HG02943 (cell line): Measurements from ENCODE around the gene SPPL3.
"Not testable (repeated sequence)": the region's sequence is repeated elsewhere in the genome, so short reads cannot be mapped to it uniquely, and the experiment has no call there.

Experiments used
- ATAC-seq: cut with Tn5 transposase; IDR thresholded peaks from one replicate; pipeline ENCODE4 v1.9.1; 2021; ENCODE audit warnings: mild to moderate bottlenecking, low read depth, moderate library complexity; ENCODE audit not compliant: unreplicated experiment

SPPL3 gene

DNA sequence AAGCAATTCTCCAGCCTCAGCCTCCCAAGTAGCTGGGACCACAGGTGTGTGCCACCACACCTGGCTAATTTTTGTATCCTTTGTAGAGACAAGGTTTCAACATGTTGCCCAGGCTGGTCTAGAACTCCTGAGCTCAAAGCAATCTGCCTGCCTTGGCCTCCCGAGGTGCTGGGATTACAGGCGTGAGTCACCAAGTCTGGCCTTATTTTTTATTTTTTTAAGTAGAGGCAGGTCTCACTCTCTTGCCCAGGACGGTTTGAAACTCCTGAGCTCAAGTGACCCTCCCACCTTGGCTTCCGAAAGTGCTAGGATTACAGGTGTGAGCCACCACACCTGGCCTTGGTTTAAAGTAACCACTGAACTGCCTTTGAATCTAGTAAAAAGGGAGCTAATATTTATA, 56.8 kb downstream of the SPPL3 start:
- no peak for ATAC-seq

DNA sequence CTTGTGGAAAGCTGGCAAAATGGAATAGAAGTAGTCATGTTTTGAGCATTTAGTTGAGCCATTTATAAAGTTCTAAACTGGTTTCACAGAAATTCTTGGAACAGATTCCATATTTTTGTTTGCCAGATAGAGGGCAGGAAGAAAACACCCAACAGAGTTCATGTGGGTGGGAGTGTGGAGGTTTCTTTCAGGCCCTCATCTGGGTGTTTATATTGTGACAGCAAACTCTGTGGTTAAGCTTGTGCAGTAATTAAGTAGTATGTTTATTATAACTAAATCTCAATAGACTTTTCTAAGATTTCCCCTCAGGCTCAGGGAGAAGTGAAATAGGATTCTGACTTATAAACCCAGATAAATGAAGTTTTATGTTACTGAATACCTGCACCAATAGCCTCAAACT, 57.4 kb downstream of the SPPL3 start:
- ATAC-seq = no peak

DNA sequence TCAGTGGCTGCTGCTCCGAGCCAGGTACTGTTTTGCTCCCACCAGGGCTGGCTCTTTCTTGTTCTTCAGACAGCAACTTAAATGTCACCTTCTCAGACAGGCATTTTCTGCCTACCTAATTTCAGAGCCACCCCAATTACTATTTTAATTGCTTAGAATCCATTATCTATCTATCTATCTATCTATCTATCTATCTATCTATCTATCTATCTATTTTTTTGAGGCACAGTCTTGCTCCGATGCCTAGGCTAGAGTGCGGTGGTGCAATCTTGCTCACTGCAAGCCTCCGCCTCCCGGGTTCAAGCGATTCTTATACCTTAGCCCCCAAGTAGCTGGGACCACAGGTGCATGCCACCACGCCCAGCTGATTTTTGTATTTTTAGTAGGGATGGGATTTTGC, 58.5 kb downstream of the SPPL3 start:
- no peak for ATAC-seq

DNA sequence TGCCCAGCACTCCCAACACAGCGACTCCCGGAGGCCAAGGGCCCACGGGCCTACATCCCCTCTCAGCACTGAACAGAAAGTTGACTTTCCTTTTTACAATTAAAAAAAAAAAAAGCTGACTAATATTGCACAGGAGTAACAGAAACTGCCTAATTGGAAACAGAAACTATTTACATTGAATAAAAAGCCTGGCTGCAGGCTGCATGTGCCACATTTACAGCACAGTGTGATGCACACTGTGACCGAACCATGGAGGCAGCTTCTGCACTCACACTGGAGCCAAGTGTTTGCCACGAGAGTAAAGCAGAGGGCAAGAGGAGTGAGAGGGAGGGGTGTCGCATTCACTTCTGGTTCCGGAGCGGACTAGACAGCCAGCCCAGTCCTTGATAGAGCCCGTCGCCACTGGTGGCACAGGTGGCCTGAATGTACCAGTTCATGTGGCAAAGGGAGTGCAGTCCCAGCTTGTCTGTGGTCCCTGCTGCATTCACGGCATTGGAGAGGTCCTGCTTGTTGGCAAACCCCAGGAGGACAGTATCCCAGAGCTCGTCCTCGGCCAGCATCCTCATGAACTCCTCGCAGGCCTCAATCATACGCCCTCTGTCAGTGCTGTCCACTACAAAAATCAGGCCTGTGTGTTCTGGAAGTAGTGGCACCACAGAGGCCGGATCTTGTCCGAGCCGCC, 59.2 kb downstream of the SPPL3 start:
- ATAC-seq = no peak

DNA sequence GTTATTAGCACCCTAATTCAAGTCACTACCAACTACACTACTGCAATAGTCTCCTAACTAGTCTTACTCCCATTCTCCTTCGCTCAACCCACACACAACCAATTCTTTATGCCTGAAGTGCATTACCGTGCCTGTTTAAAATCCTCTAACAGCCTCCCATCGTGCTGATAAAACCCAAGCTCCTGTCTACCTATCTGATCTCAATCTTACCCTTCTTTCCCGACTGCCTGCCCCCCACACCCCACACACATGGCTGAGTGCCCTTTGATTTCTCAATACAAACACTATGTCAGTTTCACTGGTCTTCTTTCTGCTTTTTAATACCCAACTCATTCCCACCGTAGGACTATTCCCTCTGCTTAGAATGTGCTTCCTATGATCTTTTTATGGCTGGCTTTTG, 59.9 kb downstream of the SPPL3 start:
- no peak for ATAC-seq

DNA sequence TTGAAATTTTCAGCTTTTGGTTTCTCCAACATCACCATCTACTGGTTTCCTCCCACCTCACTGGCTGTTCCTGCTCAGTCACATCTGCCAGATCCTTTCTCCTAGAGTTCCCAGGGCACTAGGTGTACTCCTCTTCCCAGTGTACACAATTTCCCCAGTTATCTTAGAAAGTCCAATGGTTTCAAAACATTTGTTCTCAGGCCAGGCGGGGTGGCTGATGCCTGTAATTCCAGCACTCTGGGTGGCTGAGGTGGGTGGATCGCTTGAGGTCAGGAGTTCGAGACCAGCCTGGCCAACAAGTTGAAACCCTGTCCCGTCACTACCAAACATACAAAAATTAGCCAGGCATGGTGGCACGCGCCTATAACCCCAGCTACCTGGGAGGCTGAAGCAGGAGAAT, 60.7 kb downstream of the SPPL3 start:
- ATAC-seq = no peak

DNA sequence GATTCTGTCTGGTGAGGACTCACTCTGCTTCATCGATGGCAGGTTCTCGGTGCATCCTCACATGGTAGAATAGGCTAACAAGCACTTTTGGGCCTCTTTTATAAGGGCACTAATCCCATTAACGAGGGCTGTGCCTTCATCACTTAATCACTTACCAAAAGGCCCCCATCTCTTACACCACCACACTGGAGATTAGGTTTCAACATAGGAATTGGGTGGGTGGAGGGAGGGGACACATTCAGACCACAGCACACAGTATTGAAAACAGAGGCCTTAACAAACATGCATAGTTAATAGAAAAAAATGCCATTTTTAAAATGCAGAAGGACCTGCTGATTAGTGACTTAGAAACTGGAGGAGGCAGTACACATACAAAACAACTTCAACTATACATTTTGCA, 61.6 kb downstream of the SPPL3 start:
- ATAC-seq = no peak

DNA sequence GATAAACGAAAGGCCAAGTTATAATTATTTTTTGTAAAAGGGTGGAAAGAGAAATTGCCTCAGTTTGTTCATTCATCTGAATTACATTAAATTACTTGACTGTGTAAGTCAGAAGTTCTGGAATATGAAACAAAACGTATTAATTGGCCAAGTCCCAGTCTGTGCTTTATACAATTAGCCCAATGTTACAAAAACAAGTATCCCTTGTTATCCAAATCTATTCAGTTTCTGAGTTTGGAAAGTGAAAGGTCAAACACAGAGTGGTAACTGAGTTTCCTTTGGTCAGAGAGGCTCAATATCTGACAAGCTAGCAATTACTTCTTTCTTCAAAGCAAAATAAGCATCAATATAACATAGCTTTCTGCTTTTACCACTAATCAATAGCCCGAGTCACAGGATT, 62.6 kb downstream of the SPPL3 start:
- ATAC-seq = no peak

DNA sequence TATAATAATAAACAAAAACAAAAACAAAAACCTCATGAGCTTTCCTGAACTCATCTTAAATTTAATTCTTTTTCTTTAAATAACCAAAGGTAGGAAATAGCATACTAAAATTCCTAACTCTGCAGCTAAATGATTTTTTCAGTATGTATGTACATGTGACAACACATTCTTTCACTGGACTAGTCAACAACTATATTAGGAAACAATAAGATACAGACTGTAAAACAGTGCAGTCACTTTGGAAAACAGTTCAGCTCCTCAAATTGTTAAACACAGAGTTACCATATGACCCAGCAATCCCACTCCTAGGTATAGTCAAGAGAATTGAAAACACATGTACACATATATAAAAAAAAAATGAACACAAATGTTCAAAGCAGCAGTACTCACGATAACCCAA, 64.7 kb downstream of the SPPL3 start:
- ATAC-seq = no peak

DNA sequence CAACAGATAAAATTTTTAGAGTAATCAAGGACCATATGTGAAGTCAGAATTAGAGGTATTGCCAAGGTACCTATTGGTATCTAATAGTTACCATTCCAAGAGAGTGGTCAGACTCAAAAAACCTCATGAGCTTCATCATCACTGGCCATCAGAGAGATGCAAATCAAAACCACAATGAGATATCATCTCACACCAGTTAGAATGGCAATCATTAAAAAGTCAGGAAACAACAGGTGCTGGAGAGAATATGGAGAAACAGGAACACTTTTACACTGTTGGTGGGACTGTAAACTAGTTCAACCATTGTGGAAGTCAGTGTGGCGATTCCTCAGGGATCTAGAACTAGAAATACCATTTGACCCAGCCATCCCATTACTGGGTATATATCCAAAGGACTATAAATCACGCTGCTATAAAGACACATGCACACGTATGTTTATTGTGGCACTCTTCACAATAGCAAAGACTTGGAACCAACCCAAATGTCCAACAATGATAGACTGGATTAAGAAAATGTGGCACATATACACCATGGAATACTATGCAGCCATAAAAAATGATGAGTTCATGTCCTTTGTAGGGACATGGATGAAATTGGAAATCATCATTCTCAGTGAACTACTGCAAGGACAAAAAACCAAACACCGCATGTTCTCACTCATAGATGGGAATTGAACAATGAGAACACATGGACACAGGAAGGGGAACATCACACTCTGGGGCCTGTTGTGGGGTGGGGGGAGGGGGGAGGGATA, 65.4 kb downstream of the SPPL3 start:
- ATAC-seq = not testable (repeated sequence)

DNA sequence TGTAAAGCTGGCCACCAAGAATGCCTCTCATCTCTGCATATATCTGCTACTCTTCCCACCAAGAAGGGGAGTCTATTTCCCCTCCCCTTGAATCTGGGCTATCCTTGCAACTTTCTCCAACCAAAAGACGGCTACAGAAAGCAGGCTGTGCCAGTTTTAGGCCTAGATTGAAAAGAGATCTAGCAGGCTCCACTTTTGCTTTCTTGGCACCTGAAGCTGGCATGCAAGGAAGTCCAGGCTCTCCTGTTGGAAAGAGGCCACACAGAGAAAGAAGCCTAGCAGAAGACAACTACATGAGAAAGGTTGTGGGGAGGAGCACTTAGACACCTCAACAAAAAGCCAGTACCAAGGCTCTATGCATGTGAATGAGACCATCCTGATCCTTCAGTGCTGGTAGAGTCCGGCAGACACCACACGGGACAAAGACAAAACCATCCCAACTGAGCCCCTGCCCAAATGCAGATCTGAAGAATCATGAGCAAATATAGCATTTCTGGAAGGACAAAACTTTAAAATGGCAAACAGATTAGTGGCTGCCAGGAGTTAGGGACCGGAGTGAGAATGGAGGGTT, 68.0 kb downstream of the SPPL3 start:
- ATAC-seq = no peak

DNA sequence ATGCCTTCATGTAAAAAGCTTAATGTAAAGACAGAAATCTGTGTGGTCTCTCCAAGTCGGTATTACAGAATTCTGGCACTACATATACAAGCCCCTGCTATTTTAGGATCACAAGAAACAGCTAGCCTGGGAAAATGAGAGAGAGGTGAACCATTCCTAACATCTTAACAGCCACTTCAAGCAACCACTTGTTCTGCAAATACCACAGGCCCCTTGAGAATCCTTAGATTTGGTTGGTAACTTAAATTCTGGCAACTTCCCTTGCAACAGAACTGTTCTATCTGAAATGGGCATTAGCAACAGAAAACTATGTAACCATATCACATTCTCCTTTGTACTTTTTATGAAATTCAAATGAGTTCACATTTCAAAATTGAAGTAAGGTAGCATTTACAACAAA, 68.5 kb downstream of the SPPL3 start:
- no peak for ATAC-seq

DNA sequence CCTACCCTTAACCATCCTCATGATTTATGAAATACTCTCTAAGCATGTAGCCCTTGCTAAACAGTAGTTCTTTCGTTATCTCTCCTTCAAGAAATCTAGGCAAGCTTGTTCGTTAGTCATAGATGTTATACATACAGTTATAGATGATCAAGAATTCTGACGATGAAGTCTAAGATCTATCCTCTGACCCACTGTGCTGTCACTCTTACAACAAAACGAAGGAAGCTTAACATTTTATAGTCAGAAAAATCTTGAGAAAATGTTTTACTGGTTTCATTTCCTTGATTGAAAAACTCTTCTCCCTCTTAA, 68.9 kb downstream of the SPPL3 start:
- ATAC-seq = no peak

DNA sequence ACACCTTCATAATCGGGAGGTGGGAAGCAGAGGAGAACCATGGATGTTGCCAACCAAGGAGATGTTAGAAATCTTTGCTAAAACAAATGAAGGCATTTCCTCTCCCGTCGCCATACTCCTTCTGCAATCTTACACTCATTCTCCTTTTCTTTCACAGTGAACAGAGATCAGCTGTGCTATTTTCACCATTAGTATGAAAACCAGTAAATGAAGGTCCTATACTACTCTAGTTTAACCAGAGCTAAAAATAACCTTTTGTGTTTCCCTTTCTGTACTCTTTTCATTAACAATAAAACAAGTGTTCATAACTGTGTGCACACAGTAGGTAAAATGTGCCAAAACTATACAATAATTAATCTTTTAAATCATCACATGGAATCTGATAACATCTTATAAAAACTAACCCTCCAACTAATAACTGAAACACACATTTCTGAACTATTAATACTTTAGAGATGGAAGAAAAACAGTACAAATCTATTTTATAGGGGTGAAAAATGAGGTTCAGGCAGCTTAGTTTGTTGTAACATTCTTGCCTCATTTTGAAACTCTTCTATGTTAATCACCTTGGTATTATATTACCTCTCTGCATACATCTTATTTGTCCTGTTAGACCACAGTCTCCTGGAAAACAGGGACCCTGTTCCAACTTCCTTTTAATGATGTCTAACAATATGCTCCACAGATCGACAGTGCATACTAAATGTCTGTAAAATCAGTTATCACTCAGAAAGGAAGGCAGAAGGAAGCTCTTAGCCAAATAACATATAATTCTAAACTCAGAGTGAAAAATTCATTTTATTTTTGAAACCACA, 69.5 kb downstream of the SPPL3 start:
- ATAC-seq = no peak

DNA sequence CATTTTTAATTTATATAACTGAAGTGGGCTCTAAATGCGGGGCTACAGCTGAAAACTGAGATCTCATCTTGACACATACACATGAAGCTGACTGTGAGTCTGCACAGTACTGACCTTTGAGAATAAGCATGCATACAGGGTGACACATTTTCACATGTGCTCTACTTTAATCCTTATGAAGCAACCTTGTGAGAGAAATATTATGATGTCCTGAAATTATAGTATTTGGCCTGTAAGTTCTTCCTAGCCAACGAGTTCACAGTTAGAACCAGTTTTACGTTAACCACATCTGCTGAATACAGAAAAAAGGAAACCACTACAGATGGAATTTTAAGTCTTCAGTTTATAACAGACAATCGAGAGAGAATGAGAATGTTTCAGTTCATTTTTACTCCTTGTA, 70.3 kb downstream of the SPPL3 start:
- no peak for ATAC-seq

DNA sequence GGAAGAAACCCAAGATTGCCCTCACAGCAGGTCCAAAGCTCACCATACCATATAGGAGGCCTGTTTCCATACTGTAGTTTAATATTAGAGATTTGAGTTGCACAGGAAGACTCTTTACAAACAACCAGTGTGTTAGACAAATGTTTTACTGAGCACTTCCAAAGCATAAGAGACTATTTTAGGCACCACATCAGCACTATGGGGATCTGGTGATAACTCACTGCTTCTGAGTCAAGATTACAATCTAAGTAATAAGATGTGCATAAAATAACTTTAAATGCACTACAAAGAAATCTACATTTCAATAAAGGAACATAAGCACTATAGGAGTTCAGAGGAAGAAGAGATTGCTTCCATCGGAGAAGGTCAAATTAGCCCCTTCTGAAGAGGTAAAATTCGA, 71.4 kb downstream of the SPPL3 start:
- ATAC-seq = no peak

DNA sequence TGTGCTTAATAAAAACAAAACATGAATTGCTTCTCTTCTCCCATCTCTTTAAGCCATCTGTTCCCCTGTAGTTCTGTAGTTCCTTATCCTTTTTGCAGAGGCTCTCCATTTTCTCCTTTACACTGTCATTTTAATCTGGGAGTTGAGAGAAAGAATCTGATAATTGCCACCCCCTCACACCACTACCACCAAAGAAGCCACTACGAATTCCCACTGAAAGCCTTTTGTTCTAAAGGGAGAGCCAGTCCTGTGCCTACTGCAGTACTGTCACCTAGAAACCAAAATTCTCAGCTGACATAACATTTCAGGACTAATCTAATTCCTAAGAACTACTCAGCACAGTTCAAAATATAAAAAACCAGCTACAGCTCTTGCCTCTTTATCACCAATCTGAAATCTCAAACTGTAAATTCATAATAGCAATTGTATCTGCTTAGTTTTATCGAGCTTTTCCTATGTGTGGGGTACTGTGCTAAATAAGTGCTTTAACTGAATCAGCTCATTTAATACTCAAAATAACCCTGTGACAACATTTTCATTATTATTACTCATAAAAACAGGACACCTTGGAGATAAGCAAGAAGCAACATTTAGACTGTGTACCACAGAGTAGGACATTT, 72.4 kb downstream of the SPPL3 start:
- no peak for ATAC-seq

DNA sequence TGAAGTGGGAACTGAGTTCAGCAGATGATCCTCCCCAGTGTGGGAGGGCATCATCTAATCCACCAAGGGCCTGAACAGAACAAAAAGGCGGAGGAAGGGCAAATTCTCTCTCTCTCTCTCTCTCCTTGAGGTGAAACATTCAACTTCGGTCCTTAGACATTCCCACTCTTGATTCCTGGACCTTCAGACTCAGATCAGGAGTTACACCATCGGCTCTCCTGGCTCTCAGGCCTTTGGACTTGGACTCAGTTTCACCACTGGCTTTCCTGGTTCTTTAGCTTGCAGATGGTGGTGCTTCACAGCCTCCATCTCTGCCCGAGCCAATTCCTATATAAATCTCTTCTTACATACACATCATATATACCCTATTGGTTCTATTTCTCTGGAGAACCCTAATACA, 73.2 kb downstream of the SPPL3 start:
- ATAC-seq = no peak

DNA sequence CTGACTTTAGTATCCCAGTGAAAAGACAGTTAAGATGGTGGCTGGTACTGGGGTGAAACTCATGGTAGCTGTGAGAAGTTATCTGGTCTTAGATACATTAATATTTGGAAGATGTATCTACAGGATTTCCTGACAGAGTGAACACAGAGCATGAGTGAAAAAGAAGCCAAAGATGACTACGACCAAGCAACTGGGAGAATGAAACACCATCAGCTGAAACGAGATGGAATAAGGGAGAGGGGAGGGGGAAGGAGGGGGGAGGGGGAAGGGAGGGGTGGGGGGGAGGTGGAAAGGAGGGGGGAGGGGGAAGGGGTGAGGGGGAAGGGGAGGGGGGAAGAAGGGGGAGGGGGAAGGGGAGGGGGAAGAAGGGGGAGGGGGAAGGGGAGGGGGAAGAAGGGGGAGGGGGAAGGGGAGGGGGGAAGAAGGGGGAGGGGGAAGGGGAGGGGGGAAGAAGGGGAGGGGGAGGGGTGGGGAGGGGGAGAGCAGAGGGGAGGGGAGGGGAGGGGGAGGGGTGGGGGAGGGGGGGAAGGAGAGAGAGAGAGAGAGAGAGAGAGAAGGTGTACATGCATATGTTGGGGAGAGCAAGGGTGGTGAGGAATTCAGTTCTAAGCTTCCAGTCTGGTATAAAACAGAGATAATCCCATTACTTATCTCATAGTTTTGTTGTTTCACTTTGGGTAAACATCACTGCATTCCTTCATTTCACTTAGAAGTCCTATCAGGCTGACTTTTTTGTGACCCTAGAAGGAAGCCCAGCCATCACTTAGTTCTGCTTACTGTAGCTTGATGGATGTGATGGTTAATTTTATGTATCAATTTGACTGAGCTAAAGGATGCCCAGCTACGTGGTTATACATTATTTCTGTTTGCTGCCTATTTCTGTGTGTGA, 73.9 kb downstream of the SPPL3 start:
- ATAC-seq = no peak

DNA sequence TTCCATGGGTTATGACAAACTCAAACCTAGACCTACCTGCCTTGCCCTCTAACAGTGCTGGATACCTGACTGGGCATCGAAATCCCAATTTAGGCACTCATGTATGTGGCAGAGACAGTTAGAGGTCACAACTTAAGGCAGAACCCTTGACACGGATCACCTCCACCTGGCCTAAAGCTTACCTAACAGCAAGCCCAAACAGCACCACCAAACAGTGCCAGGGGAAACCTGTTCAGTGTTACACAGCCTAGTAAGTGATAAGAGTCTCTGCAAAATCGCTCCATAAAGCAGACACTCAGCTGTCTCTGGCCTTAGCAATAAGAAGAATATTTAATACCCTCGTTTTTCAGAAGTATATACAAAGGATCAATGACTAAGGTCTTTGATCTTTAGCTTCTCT, 77.8 kb downstream of the SPPL3 start:
- ATAC-seq = no peak
